OCI-LY3 (cell line): ENCODE measurements around the gene HMX1.

Experiments
- CTCF ChIP-seq: fragments of 200-600, 300-600 bp; sonication (generic); IDR thresholded peaks from 2 replicates; pipeline ENCODE4 v1.5.1; 2014; ENCODE audit warnings: antibody characterized with exemption, low read length, low read depth
- EZH2phosphoT487 ChIP-seq: fragments of 200-600 bp; shearing (Covaris generic); IDR thresholded peaks from 2 replicates; pipeline ENCODE4 v1.6.1; 2018; ENCODE audit warnings: antibody characterized with exemption, mixed run types, low read depth

DNA sequence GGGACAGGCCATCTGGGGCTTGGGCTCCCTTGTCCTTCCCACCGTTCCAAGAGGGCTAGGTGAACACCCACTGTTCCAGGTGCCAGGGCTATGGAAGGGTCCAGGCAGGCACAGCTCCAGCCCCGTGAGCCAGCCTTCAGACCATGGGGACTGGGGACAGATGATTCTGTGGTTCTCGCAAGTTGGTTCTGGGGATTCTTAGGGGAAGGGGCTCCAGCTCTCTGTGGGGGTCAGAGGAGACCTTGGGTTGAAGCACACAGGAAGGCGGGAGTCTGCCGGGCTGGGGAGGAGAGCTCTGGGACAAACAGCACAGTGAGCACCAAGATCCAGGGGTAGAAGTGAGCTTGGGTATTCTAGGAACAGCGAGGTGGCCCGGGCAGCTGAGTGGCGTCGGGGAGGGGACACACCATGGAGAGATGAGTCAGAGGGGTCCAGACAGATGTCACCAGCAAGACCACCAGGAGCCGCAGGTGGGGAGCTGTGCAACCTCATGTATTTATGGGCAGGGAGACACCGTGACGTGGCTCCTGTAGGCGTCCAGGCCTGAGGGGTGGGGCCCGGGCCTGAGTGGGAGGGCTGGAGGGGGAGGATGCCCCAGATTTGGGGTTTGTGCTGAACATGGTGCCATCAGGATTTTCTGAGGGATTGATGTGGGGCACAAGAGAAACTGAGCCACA lies 48.8 kb upstream of the HMX1 start:
- TF ChIP-seq CTCF (no peak), EZH2phosphoT487 (no peak)
